HG03521 (cell line): Measurements from ENCODE around the gene DUSP15.
"Not testable (repeated sequence)": the region's sequence is repeated elsewhere in the genome, so short reads cannot be mapped to it uniquely, and the experiment has no call there.

Experiments used
- ATAC-seq: cut with Tn5 transposase; IDR thresholded peaks from one replicate; pipeline ENCODE4 v1.9.1; 2021; ENCODE audit warnings: mild to moderate bottlenecking, moderate library complexity; ENCODE audit not compliant: unreplicated experiment

The DUSP15 gene

GRCh38 chr20:31840906-31841816 lies 29.2 kb downstream of the DUSP15 start:
- ATAC-seq: no peak

- ATAC-seq: no peak
Observed at GRCh38 chr20:31839782-31840487, 30.4 kb downstream of the DUSP15 start.

- no peak for ATAC-seq
Observed at GRCh38 chr20:31838646-31839292, 31.6 kb downstream of the DUSP15 start.

- ATAC-seq: no peak
Observed at GRCh38 chr20:31837896-31838397, 32.4 kb downstream of the DUSP15 start.

GRCh38 chr20:31836853-31837608 lies 33.3 kb downstream of the DUSP15 start:
- ATAC-seq: no peak

GRCh38 chr20:31835977-31836852 lies 34.1 kb downstream of the DUSP15 start:
- peak; percentile 48 for ATAC-seq

GRCh38 chr20:31835554-31835953 lies 34.8 kb downstream of the DUSP15 start:
- no peak for ATAC-seq

GRCh38 chr20:31833931-31834521 lies 36.3 kb downstream of the DUSP15 start:
- no peak for ATAC-seq

- no peak for ATAC-seq
Observed at GRCh38 chr20:31833130-31833930, 37.0 kb downstream of the DUSP15 start.

- no peak for ATAC-seq
Observed at GRCh38 chr20:31831771-31832306, 38.5 kb downstream of the DUSP15 start.

GRCh38 chr20:31831211-31831610 lies 39.1 kb downstream of the DUSP15 start:
- no peak for ATAC-seq

- no peak for ATAC-seq
Observed at GRCh38 chr20:31830406-31830981, 39.8 kb downstream of the DUSP15 start.

- no peak for ATAC-seq
Observed at GRCh38 chr20:31829731-31830130, 40.6 kb downstream of the DUSP15 start.

GRCh38 chr20:31828016-31828415 lies 42.3 kb downstream of the DUSP15 start:
- not testable (repeated sequence) for ATAC-seq

GRCh38 chr20:31827059-31827458 lies 43.3 kb downstream of the DUSP15 start:
- ATAC-seq: no peak

- ATAC-seq: no peak
Observed at GRCh38 chr20:31826074-31826473, 44.3 kb downstream of the DUSP15 start.

- ATAC-seq: no peak
Observed at GRCh38 chr20:31824554-31825313, 45.6 kb downstream of the DUSP15 start.
